IMR-90 (cell line): ENCODE data around the gene MEF2D. TPM values are rescaled to one million over a fixed set of nuclear protein-coding genes. Genes with fewer than 3 reads are reported as not detected.

Experiments
- ATAC-seq: fragments of 200-7000 bp; cut with Tn5 transposase; 2 replicates; pipeline ENCODE4 v1.9.1; 2020; ENCODE audit warnings: low read depth, mild to moderate bottlenecking, moderate library complexity
- BruUV-seq: library from RNA; stranded (reverse); fragments of 400-500 nt; replicated peaks from 2 replicates; lab custom pipeline; 2021; lab: Mats Ljungman, UMichigan
- CTCF ChIA-PET: fragments of 300-600 bp; formaldehyde crosslinking; extraction: SDS; loops from one replicate; lab custom pipeline; 2021; ENCODE audit warnings: antibody characterized with exemption; lab: Yijun Ruan, JAX
- POLR2A ChIA-PET: fragments of 300-600 bp; sonication (Branson Sonifier 250); formaldehyde crosslinking; loops from one replicate; lab custom pipeline; 2022; ENCODE audit warnings: antibody characterized with exemption; ENCODE audit not compliant: unreplicated experiment; lab: Charles Lee
- DNase-seq: peaks from one replicate; pipeline ENCODE4 v3.0.0; 2013
- H2AFZ ChIP-seq: replicated peaks from 2 replicates; pipeline ENCODE3; 2013; ENCODE audit warnings: low read length, mild to moderate bottlenecking; ENCODE audit not compliant: poor library complexity
- H2AK5ac ChIP-seq: 2 replicates; pipeline ENCODE4 v1.6.1; 2013; ENCODE audit warnings: low read depth, low read length, inconsistent platforms
- H2AK9ac ChIP-seq: replicated peaks from 2 replicates; pipeline ENCODE3; 2013; ENCODE audit warnings: mild to moderate bottlenecking, low read depth, low read length, moderate library complexity; ENCODE audit not compliant: poor library complexity
- H2BK120ac ChIP-seq: 2 replicates; pipeline ENCODE4 v1.6.1; 2013; ENCODE audit warnings: low read depth, low read length, inconsistent platforms
- H2BK15ac ChIP-seq: 3 replicates; pipeline ENCODE4 v1.6.1; 2013; ENCODE audit warnings: low read depth, low read length, inconsistent platforms
- H2BK20ac ChIP-seq: 2 replicates; pipeline ENCODE4 v1.6.1; 2013; ENCODE audit warnings: low read depth, mild to moderate bottlenecking, inconsistent platforms, low read length, moderate library complexity
- H2BK5ac ChIP-seq: 2 replicates; pipeline ENCODE4 v1.6.1; 2013; ENCODE audit warnings: mild to moderate bottlenecking, low read depth, low read length, inconsistent platforms; ENCODE audit not compliant: poor library complexity, severe bottlenecking
- H3K14ac ChIP-seq: replicated peaks from 2 replicates; pipeline ENCODE4 v1.6.1; 2013; ENCODE audit warnings: low read depth, low read length, inconsistent platforms
- H3K18ac ChIP-seq: 2 replicates; pipeline ENCODE4 v1.6.1; 2013; ENCODE audit warnings: low read depth, low read length, control low read depth
- H3K23ac ChIP-seq: 2 replicates; pipeline ENCODE4 v1.6.1; 2013; ENCODE audit warnings: low read depth, low read length, inconsistent platforms
- H3K27ac ChIP-seq: 2 replicates; pipeline ENCODE4 v1.5.1; 2013; ENCODE audit warnings: mild to moderate bottlenecking, control low read depth, low read length; ENCODE audit not compliant: insufficient read depth
- H3K27me3 ChIP-seq: 2 replicates; pipeline ENCODE4 v1.6.1; 2013; ENCODE audit warnings: low read length; ENCODE audit not compliant: control insufficient read depth, insufficient read depth
- H3K36me3 ChIP-seq: 2 replicates; pipeline ENCODE4 v1.6.1; 2013; ENCODE audit warnings: low read length, mixed read lengths; ENCODE audit not compliant: control insufficient read depth, insufficient read depth
- H3K4ac ChIP-seq: 2 replicates; pipeline ENCODE4 v1.6.1; 2013; ENCODE audit warnings: low read depth, low read length, inconsistent platforms
- H3K4me1 ChIP-seq: 2 replicates; pipeline ENCODE4 v1.6.1; 2013; ENCODE audit warnings: low read length, mixed read lengths; ENCODE audit not compliant: control insufficient read depth, insufficient read depth
- H3K4me2 ChIP-seq: 2 replicates; pipeline ENCODE4 v1.6.1; 2013; ENCODE audit warnings: low read depth, mild to moderate bottlenecking, control low read depth, low read length, moderate library complexity
- H3K4me3 ChIP-seq: 2 replicates; pipeline ENCODE4 v1.5.1; 2013; ENCODE audit warnings: low read depth, mild to moderate bottlenecking, control low read depth, low read length, moderate library complexity; ENCODE audit not compliant: insufficient read depth
- H3K56ac ChIP-seq: 2 replicates; pipeline ENCODE4 v1.6.1; 2013; ENCODE audit warnings: low read length, inconsistent platforms; ENCODE audit not compliant: insufficient read depth; ENCODE audit errors: extremely low read depth
- H3K79me1 ChIP-seq, 2 experiments: 2 replicates each; pipeline ENCODE4 v1.6.1; 2013; ENCODE audit warnings: low read length in 2 of 2, inconsistent platforms in 1 of 2, low read depth in 1 of 2
- H3K9ac ChIP-seq: 2 replicates; pipeline ENCODE4 v1.6.1; 2013; ENCODE audit warnings: low read depth, low read length, control low read depth
- H3K9me1 ChIP-seq: 2 replicates; pipeline ENCODE4 v1.6.1; 2013; ENCODE audit warnings: low read length, inconsistent platforms; ENCODE audit not compliant: insufficient read depth
- H3K9me3 ChIP-seq: 2 replicates; pipeline ENCODE4 v1.6.1; 2013; ENCODE audit warnings: low read length; ENCODE audit not compliant: control insufficient read depth, insufficient read depth
- H4K20me1 ChIP-seq: 2 replicates; pipeline ENCODE4 v1.6.1; 2013; ENCODE audit warnings: low read length, inconsistent platforms; ENCODE audit not compliant: insufficient read depth
- H4K5ac ChIP-seq: 2 replicates; pipeline ENCODE4 v1.6.1; 2013; ENCODE audit warnings: mild to moderate bottlenecking, low read depth, low read length, control low read depth
- H4K8ac ChIP-seq, 2 experiments: 2 replicates each; pipeline ENCODE4 v1.6.1; 2013; ENCODE audit warnings: low read depth in 2 of 2, low read length in 2 of 2, control low read depth in 1 of 2, inconsistent platforms in 1 of 2
- H4K91ac ChIP-seq: 2 replicates; pipeline ENCODE4 v1.6.1; 2013; ENCODE audit warnings: low read depth, low read length, inconsistent platforms; ENCODE audit not compliant: insufficient read depth
- BHLHE40 ChIP-seq: fragments of 150-350 bp; IDR thresholded peaks from 2 replicates; pipeline ENCODE4 v1.6.1; 2016; ENCODE audit warnings: mild to moderate bottlenecking, low read depth, low read length
- CEBPB ChIP-seq: IDR thresholded peaks from 2 replicates; pipeline ENCODE4 v1.6.1; 2012; ENCODE audit warnings: low read depth, low read length, improper control_type of control experiment
- CHD1 ChIP-seq: IDR thresholded peaks from 2 replicates; pipeline ENCODE4 v1.6.1; 2012; ENCODE audit warnings: low read depth, low read length, improper control_type of control experiment
- CTCF ChIP-seq: conservative IDR thresholded peaks from 2 replicates; pipeline ENCODE4 v1.5.1; 2012; ENCODE audit warnings: mild to moderate bottlenecking, low read depth, low read length, improper control_type of control experiment
- FOS ChIP-seq: fragments of 150-350 bp; IDR thresholded peaks from 2 replicates; pipeline ENCODE4 v1.6.1; 2016; ENCODE audit warnings: low read depth, low read length
- MAFK ChIP-seq: IDR thresholded peaks from 2 replicates; pipeline ENCODE4 v1.6.1; 2012; ENCODE audit warnings: low read depth, low read length, improper control_type of control experiment
- MAZ ChIP-seq: IDR thresholded peaks from 2 replicates; pipeline ENCODE4 v1.6.1; 2012; ENCODE audit warnings: low read depth, mild to moderate bottlenecking, low read length, improper control_type of control experiment, moderate library complexity, borderline replicate concordance
- MXI1 ChIP-seq: IDR thresholded peaks from 2 replicates; pipeline ENCODE4 v1.6.1; 2012; ENCODE audit warnings: low read depth, mild to moderate bottlenecking, low read length, moderate library complexity, borderline replicate concordance
- NFE2L2 ChIP-seq: fragments of 150-350 bp; IDR thresholded peaks from 2 replicates; pipeline ENCODE4 v1.6.1; 2016; ENCODE audit warnings: low read depth, mild to moderate bottlenecking, low read length
- POLR2A ChIP-seq: IDR thresholded peaks from 2 replicates; pipeline ENCODE4 v1.6.1; 2012; ENCODE audit warnings: mild to moderate bottlenecking, low read depth, low read length
- RAD21 ChIP-seq: IDR thresholded peaks from 2 replicates; pipeline ENCODE4 v1.6.1; 2012; ENCODE audit warnings: low read length, improper control_type of control experiment
- RCOR1 ChIP-seq: IDR thresholded peaks from 2 replicates; pipeline ENCODE4 v1.6.1; 2012; ENCODE audit warnings: mild to moderate bottlenecking, low read length, improper control_type of control experiment; ENCODE audit not compliant: insufficient replicate concordance
- RFX5 ChIP-seq: IDR thresholded peaks from 2 replicates; pipeline ENCODE4 v1.8.0; 2012; ENCODE audit warnings: low read depth, mild to moderate bottlenecking, low read length, moderate library complexity
- SMC3 ChIP-seq: fragments of 150-350 bp; IDR thresholded peaks from 2 replicates; pipeline ENCODE4 v1.6.1; 2016; ENCODE audit warnings: low read depth, mild to moderate bottlenecking, antibody characterized with exemption, low read length, moderate library complexity
- USF2 ChIP-seq: fragments of 150-350 bp; IDR thresholded peaks from 2 replicates; pipeline ENCODE4 v1.6.1; 2017; ENCODE audit warnings: mild to moderate bottlenecking, antibody characterized with exemption, low read length, low read depth
- WGBS, 2 experiments: methylation state at CpG; one replicate each; pipeline versions ENCODE4 v1.1.5 to v1.1.7; 2013; ENCODE audit warnings: missing lambda C conversion rate in 2 of 2; ENCODE audit not compliant: insufficient read length in 1 of 2; ENCODE audit errors: extremely low coverage in 2 of 2; 5-methylcytosine and 5-hydroxymethylcytosine counted together
- dilution Hi-C: fragments of 300-500 bp; cut with HindIII; formaldehyde crosslinking; loops from one replicate; pipeline ENCODE4 v1.14.3; 2018; ENCODE audit warnings: low sequenced_read_pairs; ENCODE audit not compliant: unreplicated experiment
- in situ Hi-C: fragments of 300-500 bp; cut with MboI; formaldehyde crosslinking; loops from 3 replicates; pipeline ENCODE4 v1.14.3; 2019; ENCODE audit warnings: low sequenced_read_pairs, inconsistent platforms, mixed read lengths
- intact Hi-C: fragments of 100-400 bp; cut with micrococcal nuclease; formaldehyde crosslinking; loops from 2 replicates; pipeline ENCODE4 v1.10.0; 2022
- polyA plus RNA-seq, 3 experiments: library from polyadenylated mRNA; depleted of rRNA; stranded (reverse); fragments of >200 nt; gene quantifications; 2 replicates each; pipeline ENCODE4 v1.2.3, GENCODE V29; 2012; ENCODE audit warnings: low replicate concordance in 1 of 3
- total RNA-seq: library from RNA; depleted of rRNA; stranded (reverse); fragments of >200 nt; gene quantifications from 2 replicates; pipeline ENCODE4 v1.2.3, GENCODE V29; 2012
- TF ChIP-seq, protein P1 (sequence below): fragments of 150-350 bp; IDR thresholded peaks from 2 replicates; pipeline ENCODE4 v1.6.1; 2016; ENCODE audit warnings: low read depth, mild to moderate bottlenecking, low read length, moderate library complexity, borderline replicate concordance

MEF2D gene
- total and polyA plus RNA-seq, 2 of the 4 experiments (the other 2 are of a cell fraction) = 2.9 to 20.0 TPM

DNA sequence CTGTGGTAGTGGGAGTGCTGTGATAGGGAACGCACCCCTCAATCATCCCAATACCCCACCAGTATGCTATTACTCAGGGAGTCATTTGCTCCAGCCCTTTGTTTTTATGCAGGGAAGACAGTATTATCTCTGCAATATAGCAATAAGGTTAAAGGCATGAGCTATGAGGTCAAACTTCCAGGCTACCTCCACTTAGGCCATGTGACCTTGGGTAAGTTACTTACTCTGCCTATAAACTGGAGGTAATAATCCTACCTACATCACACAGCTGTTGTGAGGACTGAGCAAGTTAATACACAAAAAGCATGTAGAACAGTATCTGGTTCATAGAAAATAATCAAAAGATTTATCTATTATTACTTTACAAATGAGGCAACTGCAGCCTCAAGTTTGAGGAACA, 30.1 kb downstream of the MEF2D start:
- WGBS, 2 experiments = no CpG with 5 or more reads among the region's 1 CpG
- TF ChIP-seq CHD1 (no peak), BHLHE40 (no peak), CEBPB (no peak), RCOR1 (no peak), CTCF (no peak), USF2 (no peak), POLR2A (no peak), RFX5 (no peak), MAZ (no peak), NFE2L2 (no peak), RAD21 (no peak), FOS (no peak), SMC3 (no peak), MXI1 (no peak), MAFK (no peak)
- TF ChIP-seq, protein P1, sequence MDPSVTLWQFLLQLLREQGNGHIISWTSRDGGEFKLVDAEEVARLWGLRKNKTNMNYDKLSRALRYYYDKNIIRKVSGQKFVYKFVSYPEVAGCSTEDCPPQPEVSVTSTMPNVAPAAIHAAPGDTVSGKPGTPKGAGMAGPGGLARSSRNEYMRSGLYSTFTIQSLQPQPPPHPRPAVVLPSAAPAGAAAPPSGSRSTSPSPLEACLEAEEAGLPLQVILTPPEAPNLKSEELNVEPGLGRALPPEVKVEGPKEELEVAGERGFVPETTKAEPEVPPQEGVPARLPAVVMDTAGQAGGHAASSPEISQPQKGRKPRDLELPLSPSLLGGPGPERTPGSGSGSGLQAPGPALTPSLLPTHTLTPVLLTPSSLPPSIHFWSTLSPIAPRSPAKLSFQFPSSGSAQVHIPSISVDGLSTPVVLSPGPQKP = no peak
- H3K56ac ChIP-seq = no peak overlapping the region
- peaks cover 10% of the 10 kb centered on the region for H3K4me1 ChIP-seq
- H3K9me1 ChIP-seq = peaks cover 13% of the 10 kb centered on the region
- DNase-seq (no peak), ATAC-seq (no peak)
- ChIA-PET CTCF (no interaction called here), POLR2A (no interaction called here)
- no peak overlapping the region for H2BK20ac ChIP-seq
- in situ Hi-C loops = no loop called here
- H3K14ac ChIP-seq = no peak overlapping the region
- H3K4me3 ChIP-seq = no peak overlapping the region
- no peak overlapping the region for H3K27ac ChIP-seq
- peaks cover 82% of the 10 kb centered on the region for H3K36me3 ChIP-seq
- no peaks in the 10 kb centered on the region for H3K9me3 ChIP-seq
- H3K79me1 ChIP-seq = peaks cover 25 to 70% of the 10 kb centered on the region in 2 experiments
- BruUV-seq = no TSS peak
- H2BK15ac ChIP-seq = no peak overlapping the region
- peaks cover 31% of the 10 kb centered on the region for H4K20me1 ChIP-seq
- no peak overlapping the region for H4K5ac ChIP-seq
- H4K91ac ChIP-seq = no peak overlapping the region
- intact Hi-C loops = no loop called here
- H2BK120ac ChIP-seq = no peak overlapping the region
- no peaks in the 10 kb centered on the region for H3K27me3 ChIP-seq
- H3K18ac ChIP-seq = no peak overlapping the region
- H2BK5ac ChIP-seq = no peak overlapping the region
- H4K8ac ChIP-seq = no peak overlapping the region
- H3K9ac ChIP-seq = no peak overlapping the region
- no peak overlapping the region for H2AFZ ChIP-seq
- H2AK5ac ChIP-seq = no peak overlapping the region
- H3K4me2 ChIP-seq = no peak overlapping the region
- dilution Hi-C loops = no loop called here
- H3K4ac ChIP-seq = no peak overlapping the region
- H3K23ac ChIP-seq = no peak overlapping the region
- H2AK9ac ChIP-seq = no peak overlapping the region
